HG03103 (cell line): ENCODE results near the gene DIO3.

ENCODE experiments used
- ATAC-seq: cut with Tn5 transposase; IDR thresholded peaks from one replicate; pipeline ENCODE4 v1.9.1; 2021; ENCODE audit warnings: low read depth; ENCODE audit not compliant: unreplicated experiment

DIO3 gene

DNA sequence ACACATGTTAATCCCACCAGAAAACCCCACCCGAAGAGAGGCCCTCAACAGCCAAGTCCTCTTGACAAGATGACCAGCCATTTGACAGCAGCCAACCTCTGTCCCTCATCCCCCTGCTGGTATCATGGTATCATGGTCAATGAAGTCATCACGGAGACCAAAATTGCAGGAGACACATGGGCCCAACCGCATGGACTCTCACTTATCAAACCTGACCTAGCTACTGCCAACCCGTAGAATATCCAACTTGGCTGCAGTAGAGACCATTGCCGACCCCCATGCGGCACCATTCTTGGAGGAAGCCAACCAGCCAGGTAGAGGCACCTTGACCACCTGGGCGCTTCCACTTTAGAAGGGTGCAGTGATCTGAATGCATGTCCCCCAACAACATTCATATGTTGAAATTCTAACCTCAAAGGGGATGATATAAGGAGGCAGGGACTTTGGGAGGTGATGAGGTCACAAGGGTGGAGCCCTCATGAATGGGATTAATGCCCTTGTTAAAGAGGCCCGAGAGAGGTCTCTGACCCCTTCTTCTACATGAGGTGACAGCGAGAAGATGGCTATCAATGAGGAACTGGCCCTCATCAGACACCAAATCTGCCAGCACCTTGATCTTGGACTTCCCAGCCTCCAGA lies 33.3 kb downstream of the DIO3 start:
- no peak for ATAC-seq

DNA sequence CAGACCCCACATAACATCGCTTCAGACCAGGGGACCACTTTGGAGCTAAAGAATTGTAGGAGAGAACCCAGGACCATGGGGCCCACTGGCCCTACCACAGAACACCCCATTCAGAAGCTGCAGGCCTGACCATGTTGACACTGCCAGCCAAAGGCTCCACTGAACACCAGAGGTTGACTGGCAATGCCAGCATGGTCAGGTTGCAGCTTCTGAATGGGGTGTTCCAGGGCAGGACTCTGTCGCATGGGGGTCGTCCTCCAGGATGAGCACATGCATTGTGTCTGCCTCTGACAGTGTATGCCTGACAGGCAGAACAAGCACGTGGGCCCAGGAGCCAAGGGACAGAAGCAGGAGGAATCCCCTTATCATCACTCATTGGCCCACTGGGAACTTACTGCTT lies 34.1 kb downstream of the DIO3 start:
- ATAC-seq: no peak

DNA sequence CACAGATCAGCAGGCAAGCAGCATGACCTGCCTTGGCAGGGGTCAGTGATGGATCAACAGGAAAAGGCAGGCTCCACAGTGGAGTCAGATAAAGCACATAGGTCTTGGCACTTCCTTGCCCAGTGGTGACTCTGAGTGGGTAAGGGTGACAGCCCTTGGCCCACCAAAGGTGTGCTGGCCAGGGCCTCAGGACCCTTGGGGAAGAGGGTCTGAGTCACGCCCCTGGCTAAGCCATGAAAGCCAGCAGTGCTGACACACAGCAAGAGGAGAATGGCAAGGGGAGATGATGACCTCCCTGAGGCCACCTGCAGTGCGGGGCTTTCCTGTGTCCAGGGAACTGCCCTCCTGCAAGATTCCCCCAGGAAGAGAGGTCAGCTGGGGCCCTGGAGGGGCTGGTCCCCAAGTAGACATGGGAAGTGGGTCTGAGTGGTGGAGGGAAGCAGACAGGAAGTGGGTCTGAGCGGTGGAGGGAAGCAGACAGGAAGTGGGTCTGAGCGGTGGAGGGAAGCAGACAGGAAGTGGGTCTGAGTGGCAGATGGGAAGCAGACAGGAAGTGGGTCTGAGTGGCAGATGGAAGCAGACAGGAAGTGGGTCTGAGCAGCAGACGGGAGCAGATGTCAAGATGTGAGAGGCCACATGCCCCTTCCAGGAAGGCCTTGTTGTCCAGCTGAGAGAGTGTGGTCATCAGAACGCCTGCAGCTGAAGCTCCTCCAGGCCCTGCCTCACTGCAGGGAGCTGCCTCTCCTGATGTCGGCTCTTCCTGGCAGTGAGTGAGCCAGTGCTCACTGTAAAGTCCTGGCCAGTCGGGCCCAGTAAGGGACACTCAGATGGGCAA lies 34.8 kb downstream of the DIO3 start:
- ATAC-seq: no peak

DNA sequence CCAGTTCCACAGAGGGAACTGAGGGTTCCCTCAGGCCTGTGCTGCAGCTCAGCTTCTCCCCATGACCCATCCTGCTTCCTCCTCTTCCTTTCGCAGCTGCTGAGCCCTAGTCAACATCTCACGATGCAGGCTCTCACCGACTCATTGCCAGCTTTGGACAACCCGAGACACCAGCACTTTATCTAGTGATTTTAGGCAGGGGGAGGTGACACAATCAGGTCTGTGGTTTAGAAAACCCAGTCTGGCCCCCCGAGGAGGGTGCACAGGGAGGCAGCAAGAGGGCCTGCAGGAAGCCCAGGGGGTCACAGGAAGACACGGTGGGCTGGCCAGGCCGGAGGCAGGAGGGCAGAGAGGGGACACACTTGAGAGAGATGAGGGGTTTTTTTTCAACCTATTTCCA lies 35.4 kb downstream of the DIO3 start:
- no peak for ATAC-seq

DNA sequence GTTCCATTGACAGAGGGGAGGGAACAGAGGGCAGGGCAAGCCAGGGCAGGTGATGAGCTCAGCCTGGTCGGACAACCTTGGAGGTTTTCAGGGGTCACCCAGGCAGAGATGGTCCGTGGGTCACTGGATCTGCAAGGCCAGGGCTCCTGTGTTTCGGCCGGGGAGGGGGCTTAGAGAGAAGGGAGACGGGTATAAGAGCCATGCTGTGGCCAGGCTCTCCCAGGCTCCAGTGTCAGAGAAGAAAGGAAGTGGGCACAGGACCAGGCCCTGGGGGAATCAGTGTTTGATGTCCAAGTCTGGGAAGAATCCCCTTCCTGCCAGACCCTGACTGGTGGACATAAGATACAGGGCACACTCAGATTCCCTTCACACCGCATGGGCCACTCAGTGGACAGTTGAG lies 36.9 kb downstream of the DIO3 start:
- no peak for ATAC-seq

DNA sequence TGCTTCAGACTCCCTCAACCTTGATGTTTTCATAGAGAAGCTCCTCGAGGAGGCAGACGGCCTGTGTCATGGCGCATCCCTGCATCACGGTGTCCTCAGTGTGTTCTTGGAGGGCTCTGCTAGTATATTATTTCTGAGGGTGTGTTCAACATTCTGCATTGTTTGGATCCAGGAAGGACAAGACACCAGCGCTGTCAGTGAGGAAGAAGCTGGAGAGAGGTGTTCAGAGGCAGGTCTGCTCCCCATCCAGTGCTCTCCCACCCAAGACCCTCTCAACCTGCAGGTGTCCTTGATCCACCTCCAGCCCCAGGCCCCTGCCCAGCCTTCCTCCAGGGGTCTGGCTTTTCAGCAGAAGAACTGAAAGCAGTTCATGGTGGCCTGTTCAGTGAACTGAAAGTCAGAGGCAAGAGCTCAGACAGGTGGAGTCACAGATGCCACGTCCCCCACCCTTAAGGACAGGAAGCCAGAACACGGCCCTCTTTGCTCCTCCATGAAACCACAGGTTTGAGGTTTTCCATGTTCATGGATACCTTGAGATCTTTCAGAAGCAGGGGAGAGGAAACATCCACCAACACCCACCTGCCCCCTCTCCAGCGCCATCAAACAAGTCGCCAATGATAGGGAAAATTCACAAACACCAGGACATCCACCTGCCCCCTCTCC lies 37.4 kb downstream of the DIO3 start:
- no peak for ATAC-seq

DNA sequence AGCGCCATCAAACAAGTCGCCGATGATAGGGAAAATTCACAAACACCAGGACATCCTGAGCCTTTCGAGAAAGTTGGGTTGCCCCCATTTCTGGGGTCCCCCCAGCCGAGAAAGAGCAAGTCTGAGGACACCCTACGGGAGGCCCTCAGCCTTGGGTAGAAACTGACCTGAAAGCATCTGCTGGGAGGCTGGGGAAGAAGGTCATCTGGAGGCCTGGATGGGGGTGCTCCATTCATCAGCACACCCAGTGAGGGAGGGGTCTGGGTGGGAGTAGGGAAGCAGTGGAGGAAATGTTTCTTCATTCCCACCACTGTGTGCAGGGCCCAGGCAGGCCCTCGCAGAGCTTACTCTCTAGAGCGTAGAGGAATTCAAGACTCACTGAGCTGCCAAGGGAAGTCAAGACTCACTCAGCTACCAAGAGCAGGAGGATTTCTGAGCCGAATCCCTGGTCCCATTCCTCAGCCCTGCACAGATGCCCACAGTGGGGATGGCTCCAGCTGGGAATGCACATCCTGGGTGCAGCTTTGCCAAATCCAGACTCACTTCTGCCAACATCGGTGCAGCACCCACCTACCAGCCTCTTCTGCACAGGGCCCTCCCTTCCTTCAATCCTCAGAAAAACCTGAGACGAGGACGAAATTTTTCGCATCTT lies 38.1 kb downstream of the DIO3 start:
- no peak for ATAC-seq

DNA sequence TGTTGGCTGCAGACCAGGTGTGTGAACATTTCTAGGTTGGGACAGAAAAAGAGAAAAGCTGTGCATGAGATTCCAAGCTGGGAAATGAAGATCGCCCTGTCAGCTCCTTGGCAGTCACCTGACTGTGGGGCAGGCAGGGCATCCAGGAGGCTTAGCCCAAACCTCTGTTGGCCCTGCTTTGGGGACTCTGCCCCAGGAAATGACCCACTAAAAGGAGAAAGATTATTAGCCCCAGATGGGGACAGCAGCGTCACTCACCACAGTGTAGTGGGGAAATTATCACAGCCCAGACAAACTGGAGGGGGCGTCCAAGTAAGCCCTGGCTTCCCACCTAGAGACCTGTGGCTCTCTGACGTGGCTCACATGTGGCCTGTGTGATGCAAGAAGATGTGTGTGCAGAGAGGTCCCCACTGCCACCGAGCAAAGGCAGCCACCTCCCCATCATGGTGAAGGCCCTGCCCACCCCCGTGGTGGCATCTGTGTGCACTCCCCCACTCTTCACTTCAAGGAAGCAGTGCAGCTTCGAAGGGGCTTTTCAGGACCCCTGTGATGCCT lies 39.1 kb downstream of the DIO3 start:
- no peak for ATAC-seq

DNA sequence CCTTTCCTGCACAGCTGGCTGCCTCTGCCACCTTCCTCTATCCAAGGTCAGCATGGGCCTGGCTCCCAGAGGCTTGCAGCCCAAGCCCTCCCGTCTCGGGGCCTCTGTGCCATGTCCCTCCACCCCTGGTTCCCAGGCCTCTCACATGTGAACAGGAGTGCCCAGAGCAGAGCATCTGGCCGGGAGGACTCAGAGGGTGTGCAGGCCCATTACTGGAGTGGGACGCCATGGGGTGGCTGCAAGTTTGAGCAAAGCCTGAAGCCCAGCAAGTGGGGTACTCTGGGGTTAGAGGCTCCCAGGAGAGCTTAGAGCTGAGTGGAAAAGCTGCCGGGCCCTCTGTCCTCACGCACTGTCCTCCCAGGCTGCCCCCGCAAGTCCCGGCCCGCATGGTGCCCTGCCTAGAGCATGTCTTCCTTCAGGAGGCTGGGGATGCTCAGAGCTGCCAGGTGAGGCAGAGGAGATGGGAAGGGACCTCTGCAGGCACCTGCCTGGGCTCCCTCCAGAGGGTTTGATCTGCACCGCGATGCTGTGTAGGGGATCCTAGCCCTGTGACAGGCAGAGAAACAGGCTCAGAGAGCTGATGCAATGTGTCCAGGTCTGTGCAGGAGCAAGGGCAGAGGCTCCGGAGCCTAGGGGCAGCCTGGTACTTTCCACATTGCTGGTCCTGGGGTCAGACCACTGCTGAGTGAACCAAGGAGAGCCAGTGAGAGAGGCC lies 39.8 kb downstream of the DIO3 start:
- ATAC-seq: no peak

DNA sequence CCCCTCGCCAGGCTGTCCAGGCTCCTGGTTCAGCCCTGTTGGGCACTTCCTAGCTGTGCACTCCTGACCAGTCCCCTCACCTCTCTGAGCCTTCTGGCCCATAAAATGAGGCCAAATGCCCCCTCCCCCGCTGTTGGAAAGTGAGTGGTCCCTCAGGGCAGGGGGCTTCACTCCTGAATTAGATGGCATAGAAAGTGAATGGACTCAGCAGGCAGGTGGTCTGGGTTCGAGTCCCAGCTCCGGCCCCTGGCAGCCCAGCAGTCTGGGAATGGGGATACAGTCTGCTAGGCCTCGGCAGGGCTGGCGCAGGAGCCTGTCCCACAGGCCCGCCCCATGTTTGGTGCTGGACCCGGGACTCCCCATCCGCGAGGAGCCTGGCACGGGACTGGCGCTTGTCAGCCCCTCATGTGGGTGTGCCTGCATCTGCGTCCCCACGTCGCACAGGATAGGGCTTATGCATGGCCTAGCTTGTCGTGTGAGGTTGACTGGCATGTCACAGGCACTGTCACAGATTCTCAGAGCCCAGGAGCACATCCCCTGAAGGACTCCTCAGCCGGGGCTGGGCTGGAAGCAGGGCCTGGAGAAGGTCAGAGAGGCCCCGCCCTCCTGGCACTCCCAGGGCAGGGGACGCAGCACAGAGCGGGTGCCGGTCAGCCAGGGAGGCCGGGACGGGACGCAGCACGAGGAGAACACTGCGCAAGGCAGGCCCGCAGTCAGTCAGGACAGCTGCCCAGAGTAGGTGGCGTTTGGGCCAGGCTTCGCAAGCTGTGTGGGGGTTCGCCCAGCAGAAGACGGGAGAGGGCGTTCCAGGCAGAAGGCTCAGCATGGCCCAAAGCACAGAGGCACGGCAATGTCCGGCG lies 40.5 kb downstream of the DIO3 start:
- no peak for ATAC-seq

DNA sequence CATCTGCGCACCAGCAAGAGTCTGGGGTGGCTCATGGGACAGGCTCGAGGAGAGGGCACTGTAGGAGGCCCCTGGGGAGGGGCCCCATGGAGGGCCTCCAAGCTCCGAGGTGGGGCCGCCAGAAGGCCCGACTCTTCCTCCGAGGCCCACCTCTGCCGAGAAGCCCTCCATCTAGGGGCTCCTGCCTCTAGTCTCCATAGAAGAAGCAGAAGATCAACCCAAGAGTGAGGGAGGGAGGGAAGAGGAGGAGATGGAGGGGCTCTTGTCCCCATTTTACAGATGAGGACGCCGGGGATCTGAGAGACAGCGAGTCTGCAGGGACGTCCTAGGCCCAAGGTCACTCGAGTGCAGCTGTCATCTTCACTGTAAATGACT lies 41.2 kb downstream of the DIO3 start:
- ATAC-seq: no peak

DNA sequence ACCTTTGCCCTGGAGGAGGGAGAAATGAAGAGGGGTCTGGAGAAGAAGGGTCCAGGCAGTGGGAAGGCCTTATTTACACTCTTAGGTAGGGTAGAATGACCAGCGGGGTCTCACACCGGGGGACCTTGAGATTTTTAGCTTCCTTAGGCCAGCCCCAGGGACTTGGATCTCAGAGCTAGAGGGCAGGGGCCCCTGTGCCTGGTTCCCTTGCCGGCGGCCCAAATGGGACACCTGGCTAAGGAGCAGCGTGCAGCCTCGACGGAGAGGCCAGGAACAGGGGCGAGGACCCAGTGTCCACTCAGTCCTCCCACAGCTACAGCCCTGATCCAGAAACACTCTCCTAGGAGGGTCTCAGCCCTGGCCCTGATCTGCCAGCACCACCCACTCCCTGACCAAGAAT lies 41.8 kb downstream of the DIO3 start:
- ATAC-seq: no peak

DNA sequence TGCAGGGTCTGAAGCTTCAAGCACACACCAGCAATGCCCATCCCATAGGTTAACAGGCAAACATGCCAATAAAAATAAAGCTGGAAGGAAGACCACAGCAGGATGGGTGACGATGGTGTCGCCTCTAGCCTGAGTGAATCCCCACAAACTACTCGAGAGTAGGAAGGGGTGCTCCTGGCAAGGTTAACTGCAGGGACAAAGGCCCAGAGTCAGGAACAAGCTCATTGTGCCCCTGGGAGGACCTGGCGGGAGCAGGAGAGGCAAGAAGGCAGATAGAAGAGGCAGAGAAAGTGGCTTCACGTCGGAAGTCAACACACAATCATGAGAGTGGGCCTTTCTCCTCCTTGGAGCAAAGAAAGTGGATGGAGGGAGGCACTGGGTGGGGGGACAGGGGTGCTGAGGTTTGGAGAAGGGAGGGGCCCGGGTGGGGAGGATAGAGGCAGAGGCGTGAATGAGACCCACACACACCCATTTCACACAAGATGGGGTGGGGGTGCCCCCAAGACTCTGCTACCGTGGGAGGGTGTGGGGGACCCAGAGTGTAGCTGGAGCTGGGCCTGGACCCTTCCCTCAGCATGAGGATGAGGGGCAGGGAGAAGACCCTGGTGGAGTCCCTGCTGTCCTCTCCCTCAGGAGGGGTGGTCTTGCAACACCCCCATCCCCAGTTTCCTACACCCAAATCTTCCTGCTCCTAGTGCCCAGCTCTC lies 43.1 kb downstream of the DIO3 start:
- no peak for ATAC-seq

DNA sequence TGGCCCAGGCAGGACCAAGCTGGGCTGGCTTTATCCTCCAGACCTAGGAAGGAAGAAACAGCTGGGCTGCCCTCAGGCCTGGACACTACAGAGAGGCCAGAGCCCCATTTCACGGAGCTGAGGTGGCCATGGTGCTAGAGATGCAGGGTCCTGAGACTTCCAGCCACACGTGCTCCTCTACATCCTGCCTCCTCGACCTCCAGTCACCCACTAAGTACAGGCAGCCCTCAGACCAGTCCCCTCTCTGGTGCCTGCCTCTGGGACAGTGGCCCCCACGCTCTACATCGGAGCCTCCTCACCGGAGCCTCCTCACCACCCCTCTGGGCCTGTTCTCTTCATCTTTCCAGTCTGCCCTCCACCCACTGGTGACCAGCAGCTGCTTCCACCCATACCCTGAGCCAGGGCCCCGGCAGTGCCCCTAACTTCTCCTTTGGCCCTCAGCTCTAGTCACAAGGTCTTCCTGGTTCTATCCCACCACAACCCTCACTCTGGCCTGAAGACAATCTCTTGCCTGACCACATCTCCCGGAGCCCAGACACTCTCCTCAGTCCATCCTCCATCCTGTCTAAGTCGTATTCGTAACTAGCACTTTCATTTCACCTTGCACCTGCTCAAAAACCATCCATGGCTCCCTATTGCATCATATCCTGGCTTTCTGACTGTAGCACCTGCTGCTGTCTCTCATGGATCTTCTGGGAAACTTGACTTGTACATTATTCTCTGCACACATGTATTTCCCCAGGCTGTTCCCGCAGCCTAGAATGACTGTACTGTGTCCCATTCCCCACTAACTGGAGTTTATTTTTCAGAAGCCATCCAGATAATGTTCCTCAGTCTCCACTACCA lies 43.9 kb downstream of the DIO3 start:
- ATAC-seq: no peak

DNA sequence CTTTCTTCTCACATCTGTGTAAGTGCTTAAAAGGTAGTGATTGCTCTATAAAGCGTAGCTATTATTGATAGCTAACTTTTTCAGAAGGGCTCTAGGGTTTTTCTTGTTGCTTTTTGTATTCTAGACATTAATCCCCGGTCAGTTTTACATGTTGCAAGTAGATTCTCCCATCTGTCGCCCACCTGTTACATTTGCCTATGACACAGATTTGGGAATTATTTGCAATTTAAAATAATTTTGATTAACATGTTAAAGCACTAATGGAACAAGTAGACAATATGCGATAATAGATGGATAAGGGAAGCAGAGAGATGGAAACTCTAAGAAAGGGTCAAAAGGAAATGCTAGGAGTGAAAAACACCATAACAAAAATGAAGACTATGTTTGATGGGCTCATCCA lies 44.5 kb downstream of the DIO3 start:
- no peak for ATAC-seq
